Bronchial epithelial cell (primary cell): ENCODE results near the gene ZNF764. TPM values are rescaled to one million over a fixed set of nuclear protein-coding genes. Genes with fewer than 3 reads are reported as not detected.

Experiments
- DNase-seq: peaks from one replicate; pipeline ENCODE4 v3.0.0-alpha.2; 2010; ENCODE audit warnings: low read depth
- FAIRE-seq: peaks from 2 replicates; lab custom pipeline; 2011; peaks lifted over from hg19 to GRCh38; lab: Jason Lieb, UNC
- H3K27me3 ChIP-seq: 2 replicates; pipeline ENCODE4 v1.5.1; 2011; ENCODE audit warnings: low read length; ENCODE audit not compliant: control insufficient read depth, insufficient read depth
- H3K36me3 ChIP-seq: 2 replicates; pipeline ENCODE4 v1.5.1; 2011; ENCODE audit warnings: low read length; ENCODE audit not compliant: control insufficient read depth, insufficient read depth
- H3K4me3 ChIP-seq: 2 replicates; pipeline ENCODE4 v1.5.1; 2011; ENCODE audit warnings: mild to moderate bottlenecking, low read depth, low read length, control low read depth
- CTCF ChIP-seq: IDR thresholded peaks from 2 replicates; pipeline ENCODE4 v1.5.1; 2011; ENCODE audit warnings: mild to moderate bottlenecking, moderate library complexity, low read length, control low read depth, inconsistent platforms; ENCODE audit not compliant: insufficient read depth, severe bottlenecking
- total RNA-seq: library from RNA; depleted of rRNA; stranded (reverse); fragments of >200 nt; gene quantifications from 2 replicates; pipeline ENCODE4 v1.2.1, GENCODE V29; 2014

ZNF764 gene
- total RNA-seq, 1 donor from 2014 or later, result 2.4 TPM

- TF ChIP-seq CTCF, result no peak
- no peaks in the 10 kb centered on the region for H3K27me3 ChIP-seq
- H3K36me3 ChIP-seq, result peaks cover 5% of the 10 kb centered on the region
- FAIRE-seq (no peak), DNase-seq (no peak)
- H3K4me3 ChIP-seq, result no peak overlapping the region
These were observed 2.7 kb downstream of the ZNF764 start for GRCh38 chr16:30555315-30556124.

- H3K4me3 ChIP-seq, result no peak overlapping the region
- H3K36me3 ChIP-seq, result peaks cover 5% of the 10 kb centered on the region
- DNase-seq (no peak), FAIRE-seq (no peak)
- no peaks in the 10 kb centered on the region for H3K27me3 ChIP-seq
- no peak for TF ChIP-seq CTCF
These were observed 3.4 kb downstream of the ZNF764 start for GRCh38 chr16:30554557-30555314.

- no peak for FAIRE-seq
- H3K36me3 ChIP-seq, result peaks cover 5% of the 10 kb centered on the region
- H3K4me3 ChIP-seq, result no peak overlapping the region
- DNase-seq, result no peak
- TF ChIP-seq CTCF, result no peak
- no peaks in the 10 kb centered on the region for H3K27me3 ChIP-seq
These were observed 4.7 kb downstream of the ZNF764 start for GRCh38 chr16:30553393-30553899.

- Histone ChIP-seq H3K4me3 (no peak overlapping the region), H3K36me3 (peaks cover 5% of the 10 kb centered on the region), H3K27me3 (no peaks in the 10 kb centered on the region)
- DNase-seq (no peak), FAIRE-seq (no peak)
- TF ChIP-seq CTCF, result no peak
These were observed 5.2 kb downstream of the ZNF764 start for GRCh38 chr16:30552956-30553355.

- H3K4me3 ChIP-seq, result no peak overlapping the region
- TF ChIP-seq CTCF, result no peak
- FAIRE-seq, result no peak
These were observed 6.4 kb downstream of the ZNF764 start for GRCh38 chr16:30551781-30552180.

More at GRCh38 chr16:30551781-30552180, 6.4 kb downstream of the ZNF764 start:
- Histone ChIP-seq H3K36me3 (peaks cover 5% of the 10 kb centered on the region), H3K27me3 (no peaks in the 10 kb centered on the region)
- no peak for DNase-seq
